OCI-LY7 (cell line): ENCODE results near the gene FHOD3. TPM values are rescaled to one million over a fixed set of nuclear protein-coding genes. Genes with fewer than 3 reads are reported as not detected.
"Not testable (repeated sequence)": the region's sequence is repeated elsewhere in the genome, so short reads cannot be mapped to it uniquely, and the experiment has no call there.

Experiments
- BruUV-seq: library from RNA; stranded (reverse); fragments of 400-500 nt; replicated peaks from 2 replicates; lab custom pipeline; 2021; lab: Mats Ljungman, UMichigan
- CTCF ChIA-PET: fragments of 300-600 bp; sonication (Branson Sonifier 250); formaldehyde crosslinking; loops from one replicate; lab custom pipeline; 2022; ENCODE audit warnings: antibody characterized with exemption; ENCODE audit not compliant: unreplicated experiment; lab: Charles Lee
- POLR2A ChIA-PET: fragments of 300-600 bp; sonication (Branson Sonifier 250); formaldehyde crosslinking; loops from one replicate; lab custom pipeline; 2022; ENCODE audit warnings: antibody characterized with exemption; lab: Charles Lee
- DNase-seq: peaks from one replicate; pipeline ENCODE4 v3.0.0-alpha.2; 2015; ENCODE audit warnings: low spot score
- H2AFZ ChIP-seq: fragments of 200-600 bp; sonication (generic), shearing (Covaris generic); 2 replicates; pipeline ENCODE4 v1.6.1; 2014; ENCODE audit warnings: mild to moderate bottlenecking, antibody characterized with exemption, low read length, moderate library complexity
- H3K27ac ChIP-seq: fragments of 200-600 bp; sonication (generic); 2 replicates; pipeline ENCODE4 v1.5.1; 2014; ENCODE audit warnings: mixed run types, low read depth, mild to moderate bottlenecking, moderate library complexity, low read length, inconsistent platforms; ENCODE audit not compliant: poor library complexity, severe bottlenecking
- H3K36me3 ChIP-seq: fragments of 200-600 bp; sonication (generic); 2 replicates; pipeline ENCODE4 v1.6.1; 2014; ENCODE audit warnings: mild to moderate bottlenecking, antibody characterized with exemption, low read length, moderate library complexity, mixed read lengths; ENCODE audit not compliant: insufficient read depth
- H3K4me1 ChIP-seq: fragments of 200-600 bp; sonication (generic); 2 replicates; pipeline ENCODE4 v1.5.1; 2014; ENCODE audit warnings: mild to moderate bottlenecking, low read length; ENCODE audit not compliant: insufficient read depth, poor library complexity, severe bottlenecking
- H3K4me2 ChIP-seq: fragments of 200-600 bp; sonication (generic); 2 replicates; pipeline ENCODE4 v1.6.1; 2014; ENCODE audit warnings: mild to moderate bottlenecking, low read length
- H3K4me3 ChIP-seq: fragments of 200-600 bp; sonication (generic); 2 replicates; pipeline ENCODE4 v1.5.1; 2014; ENCODE audit warnings: mild to moderate bottlenecking, low read depth, low read length; ENCODE audit not compliant: poor library complexity, severe bottlenecking
- H3K79me2 ChIP-seq: fragments of 200-600 bp; sonication (generic); 2 replicates; pipeline ENCODE4 v1.6.1; 2016; ENCODE audit warnings: low read depth, mild to moderate bottlenecking, low read length, moderate library complexity, mixed read lengths; ENCODE audit not compliant: insufficient read depth
- H3K9me2 ChIP-seq: fragments of 200-600 bp; sonication (generic); 2 replicates; pipeline ENCODE4 v1.6.1; 2016; ENCODE audit warnings: mild to moderate bottlenecking, low read length, mixed read lengths; ENCODE audit not compliant: insufficient read depth
- H3K9me3 ChIP-seq: fragments of 200-600 bp; sonication (generic); 2 replicates; pipeline ENCODE4 v1.6.1; 2014; ENCODE audit warnings: mild to moderate bottlenecking, mixed run types, low read length, mixed read lengths
- H4K20me1 ChIP-seq: fragments of 200-600 bp; sonication (generic); 2 replicates; pipeline ENCODE4 v1.6.1; 2014; ENCODE audit warnings: mild to moderate bottlenecking, antibody characterized with exemption, low read length, moderate library complexity, mixed read lengths; ENCODE audit not compliant: insufficient read depth
- CTCF ChIP-seq: fragments of 200-600 bp; sonication (generic); conservative IDR thresholded peaks from 2 replicates; pipeline ENCODE4 v1.5.1; 2014; ENCODE audit warnings: mild to moderate bottlenecking, antibody characterized with exemption, low read length, moderate library complexity, mixed read lengths
- EZH2phosphoT487 ChIP-seq: fragments of 200-600 bp; sonication (generic); IDR thresholded peaks from 2 replicates; pipeline ENCODE4 v1.6.1; 2018; ENCODE audit warnings: low read depth, borderline replicate concordance, mild to moderate bottlenecking, mixed run types, antibody characterized with exemption, low read length, moderate library complexity, mixed read lengths
- intact Hi-C: fragments of 100-400 bp; cut with micrococcal nuclease; formaldehyde crosslinking; loops from one replicate; pipeline ENCODE4 v1.10.0; 2022; ENCODE audit not compliant: unreplicated experiment
- total RNA-seq, 2 experiments: library from RNA; depleted of rRNA in 1 of 2; stranded (reverse); fragments of >200 nt in 1 of 2; shearing (Covaris generic) in 1 of 2; gene quantifications; 2 replicates each; pipeline ENCODE4 v1.2.3, GENCODE V29; 2014 to 2022

FHOD3 gene
- total RNA-seq, 2 experiments from 2014 or later = 0.06 to 2.4 TPM

- Histone ChIP-seq H3K4me3 (no peak overlapping the region), H3K4me1 (no peaks in the 10 kb centered on the region), H3K27ac (no peak overlapping the region), H3K9me2 (no peaks in the 10 kb centered on the region), H4K20me1 (no peaks in the 10 kb centered on the region), H3K36me3 (no peaks in the 10 kb centered on the region), H2AFZ (no peak overlapping the region), H3K9me3 (no peaks in the 10 kb centered on the region), H3K4me2 (no peak overlapping the region), H3K79me2 (no peaks in the 10 kb centered on the region)
- CTCF ChIA-PET = no interaction called here
- TF ChIP-seq EZH2phosphoT487 (no peak), CTCF (no peak)
- no peak for DNase-seq
- BruUV-seq = no TSS peak
- POLR2A ChIA-PET = no interaction called here
- intact Hi-C loops = no loop called here
Observed at GRCh38 chr18:36545821-36546427, 248.4 kb downstream of the FHOD3 start.

- H3K9me3 ChIP-seq = no peaks in the 10 kb centered on the region
- no peak for TF ChIP-seq CTCF
- TF ChIP-seq EZH2phosphoT487 = no peak
- DNase-seq = no peak
- intact Hi-C loops = no loop called here
- no peak overlapping the region for H2AFZ ChIP-seq
- ChIA-PET POLR2A (no interaction called here), CTCF (no interaction called here)
- H3K9me2 ChIP-seq = no peaks in the 10 kb centered on the region
- H3K27ac ChIP-seq = no peak overlapping the region
- H3K4me1 ChIP-seq = no peaks in the 10 kb centered on the region
- no TSS peak for BruUV-seq
- H3K79me2 ChIP-seq = no peaks in the 10 kb centered on the region
- H3K36me3 ChIP-seq = no peaks in the 10 kb centered on the region
- H4K20me1 ChIP-seq = no peaks in the 10 kb centered on the region
- no peak overlapping the region for H3K4me3 ChIP-seq
- no peak overlapping the region for H3K4me2 ChIP-seq
Observed at GRCh38 chr18:36546876-36547275, 249.4 kb downstream of the FHOD3 start.

GRCh38 chr18:36547544-36547943, 250.0 kb downstream of the FHOD3 start:
- BruUV-seq = no TSS peak
- no peak overlapping the region for H3K27ac ChIP-seq
- H3K9me2 ChIP-seq = no peaks in the 10 kb centered on the region
- H4K20me1 ChIP-seq = no peaks in the 10 kb centered on the region
- no peak overlapping the region for H2AFZ ChIP-seq
- H3K4me1 ChIP-seq = no peaks in the 10 kb centered on the region
- CTCF ChIA-PET = no interaction called here
- no peaks in the 10 kb centered on the region for H3K36me3 ChIP-seq
- no peaks in the 10 kb centered on the region for H3K9me3 ChIP-seq
- H3K79me2 ChIP-seq = no peaks in the 10 kb centered on the region
- DNase-seq = no peak
- no peak overlapping the region for H3K4me2 ChIP-seq
- TF ChIP-seq EZH2phosphoT487 (no peak), CTCF (no peak)
- no peak overlapping the region for H3K4me3 ChIP-seq
- POLR2A ChIA-PET = no interaction called here
- intact Hi-C loops = no loop called here

GRCh38 chr18:36551274-36551673, 253.8 kb downstream of the FHOD3 start:
- intact Hi-C loops, BruUV-seq, H3K79me2 ChIP-seq, H3K4me2 ChIP-seq, H3K4me1 ChIP-seq, POLR2A ChIA-PET, DNase-seq, H3K9me3 ChIP-seq, H4K20me1 ChIP-seq, H3K36me3 ChIP-seq, H3K4me3 ChIP-seq, H3K27ac ChIP-seq, CTCF ChIA-PET, H2AFZ ChIP-seq, H3K9me2 ChIP-seq: not testable (repeated sequence)
